HG03460 (cell line): ENCODE results near the gene TMEM161B.
A peak's percentile ranks its signal among the peaks of the same experiment; 100 is the strongest.
"Not testable (repeated sequence)": the region's sequence is repeated elsewhere in the genome, so short reads cannot be mapped to it uniquely, and the experiment has no call there.

Experiments used
- ATAC-seq: cut with Tn5 transposase; IDR thresholded peaks from one replicate; pipeline ENCODE4 v1.9.1; 2021; ENCODE audit not compliant: unreplicated experiment

TMEM161B gene

DNA sequence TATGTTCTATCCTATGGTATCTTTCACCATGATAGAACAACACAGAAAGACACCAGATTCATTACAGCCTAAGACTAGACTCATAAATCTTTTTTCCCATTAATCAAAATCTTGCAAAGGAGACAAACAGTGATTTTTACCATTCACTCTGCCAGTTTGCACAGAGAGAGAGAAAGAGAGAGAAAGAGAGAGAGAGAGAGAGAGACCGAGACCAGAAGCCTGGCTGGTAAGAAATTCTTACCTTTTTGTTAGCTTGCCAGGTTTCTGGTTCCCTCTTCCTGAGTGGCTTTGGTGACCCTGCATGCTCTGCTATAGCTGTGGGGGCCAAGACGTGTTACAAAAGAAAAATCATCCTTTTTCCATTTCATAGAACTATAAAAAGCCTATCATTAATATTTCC, 18.6 kb downstream of the TMEM161B start:
- ATAC-seq: no peak

DNA sequence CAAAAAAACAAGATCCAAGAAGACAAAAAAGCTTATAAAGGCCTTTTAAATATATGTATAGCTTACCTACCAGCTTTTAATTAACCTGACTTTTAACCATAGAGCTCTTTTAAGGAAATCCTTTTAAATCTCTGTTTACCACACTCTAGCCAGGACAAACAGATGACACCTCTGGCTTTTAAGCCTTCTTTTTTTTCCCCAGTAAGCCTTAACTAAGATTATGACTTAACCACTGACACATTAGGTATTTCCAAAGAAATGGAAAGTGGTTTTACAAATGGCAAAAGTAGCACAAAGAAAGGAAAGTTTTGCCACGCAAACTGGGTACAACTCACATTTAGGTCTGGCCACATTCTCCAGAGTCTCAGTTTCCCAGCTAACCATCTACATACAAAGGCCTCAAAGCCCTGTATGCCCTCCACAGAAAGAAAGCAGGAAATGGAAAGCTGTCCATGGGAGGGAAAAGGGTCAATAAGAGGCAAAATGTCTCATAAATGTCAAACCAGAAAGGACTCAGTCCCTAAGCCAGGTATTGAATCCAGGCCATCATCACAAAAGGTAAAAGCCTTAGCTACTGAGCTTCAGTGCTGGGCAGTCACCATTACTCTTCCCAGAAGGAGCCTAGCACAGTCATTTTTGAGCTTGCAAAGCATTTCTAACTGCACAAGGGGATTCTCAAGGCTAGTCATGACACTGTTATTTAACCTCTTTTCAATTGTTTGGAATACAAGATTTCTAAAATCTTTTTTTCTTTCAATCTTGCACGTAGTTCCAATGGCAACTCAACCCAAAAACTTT, 19.7 kb downstream of the TMEM161B start:
- no peak for ATAC-seq

DNA sequence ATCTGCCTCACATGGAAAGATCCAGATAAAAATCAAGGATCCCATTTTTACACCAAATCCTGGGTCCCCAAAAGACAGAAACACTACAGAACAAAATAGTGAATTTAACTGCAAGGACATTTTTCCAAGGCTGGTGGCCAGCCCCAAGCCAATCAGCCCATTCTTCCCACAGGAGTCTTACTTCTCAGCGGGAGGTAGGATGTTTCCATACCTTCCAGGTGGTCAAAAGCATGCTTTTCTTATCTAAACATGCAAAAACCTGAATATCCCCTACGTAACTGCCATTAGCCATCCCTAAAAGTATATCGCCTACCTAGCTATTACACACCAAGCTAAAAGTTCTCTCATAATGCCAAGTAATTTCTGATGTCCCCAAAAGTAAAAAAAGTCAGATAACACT, 20.6 kb downstream of the TMEM161B start:
- no peak for ATAC-seq

DNA sequence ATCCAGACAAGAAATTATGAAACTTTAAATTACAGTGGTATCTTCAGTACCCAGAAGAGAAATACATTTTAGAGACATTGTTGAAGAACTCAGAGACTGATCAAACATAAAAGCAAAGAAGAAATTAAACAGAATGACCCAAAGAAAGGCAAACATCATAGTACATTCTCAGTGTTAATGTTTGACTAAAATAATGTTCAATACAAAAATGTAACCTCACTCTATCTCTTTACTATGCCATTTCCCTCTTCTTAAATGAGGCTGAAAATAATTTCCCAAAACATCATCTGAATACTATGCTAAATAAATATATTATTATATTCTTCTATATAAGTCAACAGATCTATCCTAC, 22.8 kb downstream of the TMEM161B start:
- ATAC-seq: no peak

DNA sequence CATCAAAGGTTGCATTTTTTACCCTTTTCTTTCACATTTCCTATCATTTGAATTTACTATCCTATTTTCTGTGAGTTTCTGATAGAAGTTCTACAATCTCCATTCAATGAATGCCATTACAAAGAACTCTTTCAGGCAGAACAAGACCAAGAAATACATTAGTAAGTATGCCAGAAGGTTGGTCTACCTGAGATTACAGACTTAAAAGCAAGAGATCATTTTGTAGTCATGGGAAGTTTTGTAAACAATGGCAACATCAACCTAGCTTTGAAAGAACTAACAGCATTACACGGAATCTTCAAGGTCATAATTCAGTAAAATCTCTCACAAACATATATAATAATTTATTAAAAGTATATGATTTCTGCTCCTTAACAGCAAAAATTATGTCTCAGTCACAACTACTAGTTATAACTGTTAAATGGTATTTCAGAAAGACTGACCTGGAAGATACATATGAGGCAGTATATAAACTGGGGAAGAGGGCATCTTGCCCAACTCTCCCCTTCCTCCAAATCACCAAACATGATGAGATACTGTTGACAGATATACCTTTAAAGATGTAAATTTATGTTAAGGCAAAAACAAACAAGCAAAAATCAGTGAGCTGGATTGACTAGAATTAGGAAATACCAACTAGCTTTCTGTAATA, 23.3 kb downstream of the TMEM161B start:
- ATAC-seq: no peak

DNA sequence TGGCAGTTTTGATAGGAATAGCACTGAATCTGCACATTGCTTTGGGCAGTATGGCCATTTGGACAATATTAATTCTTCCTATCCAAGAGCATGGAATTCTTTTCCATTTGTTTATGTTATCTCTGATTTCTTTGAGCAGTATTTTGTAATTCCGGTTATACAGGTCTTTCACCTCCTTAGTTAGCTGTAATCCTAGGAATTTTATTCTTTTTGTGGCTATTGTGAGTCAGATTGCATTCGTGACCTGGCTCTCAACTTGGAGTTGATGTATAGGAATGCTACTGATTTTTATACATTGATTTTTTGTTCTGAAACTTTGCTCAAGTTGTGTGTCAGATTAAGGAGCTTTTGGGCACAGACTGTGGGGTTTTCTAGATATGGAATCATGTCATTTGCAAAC, 24.0 kb downstream of the TMEM161B start:
- ATAC-seq: no peak

DNA sequence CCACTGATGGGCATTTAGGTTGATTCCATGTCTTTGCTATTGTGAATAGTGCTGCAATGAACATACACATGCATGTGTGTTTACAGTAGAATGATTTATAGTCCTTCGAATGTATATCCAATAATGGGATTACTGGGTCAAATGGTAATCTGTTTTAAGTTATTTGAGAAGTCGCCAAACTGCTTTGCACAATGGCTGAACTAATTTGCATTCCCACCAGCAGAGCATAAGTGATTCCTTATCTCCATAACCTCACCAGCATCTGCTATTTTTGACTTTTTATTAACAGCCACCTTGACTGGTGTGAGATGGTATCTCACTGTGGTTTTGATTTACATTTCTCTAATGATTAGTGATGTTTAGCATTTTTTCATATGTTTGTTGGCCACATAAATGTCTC, 25.2 kb downstream of the TMEM161B start:
- not testable (repeated sequence) for ATAC-seq

DNA sequence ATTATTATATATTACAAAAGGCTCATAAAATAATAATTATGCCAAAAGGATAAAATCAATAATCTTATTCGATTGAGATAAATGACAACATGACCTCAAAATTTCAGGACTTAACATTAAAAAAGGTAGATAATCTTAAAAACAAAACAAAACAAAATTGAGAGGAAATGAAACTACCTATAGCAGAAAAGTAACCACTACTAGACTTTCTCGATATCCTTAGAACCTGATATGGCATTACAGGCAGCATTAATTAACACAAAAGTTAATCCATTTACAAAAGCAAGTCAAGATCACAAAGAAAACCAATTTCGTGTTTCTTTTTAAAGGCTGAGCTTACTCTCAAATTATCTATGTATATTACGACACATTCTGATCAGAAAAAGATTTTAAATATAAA, 29.9 kb downstream of the TMEM161B start:
- no peak for ATAC-seq

DNA sequence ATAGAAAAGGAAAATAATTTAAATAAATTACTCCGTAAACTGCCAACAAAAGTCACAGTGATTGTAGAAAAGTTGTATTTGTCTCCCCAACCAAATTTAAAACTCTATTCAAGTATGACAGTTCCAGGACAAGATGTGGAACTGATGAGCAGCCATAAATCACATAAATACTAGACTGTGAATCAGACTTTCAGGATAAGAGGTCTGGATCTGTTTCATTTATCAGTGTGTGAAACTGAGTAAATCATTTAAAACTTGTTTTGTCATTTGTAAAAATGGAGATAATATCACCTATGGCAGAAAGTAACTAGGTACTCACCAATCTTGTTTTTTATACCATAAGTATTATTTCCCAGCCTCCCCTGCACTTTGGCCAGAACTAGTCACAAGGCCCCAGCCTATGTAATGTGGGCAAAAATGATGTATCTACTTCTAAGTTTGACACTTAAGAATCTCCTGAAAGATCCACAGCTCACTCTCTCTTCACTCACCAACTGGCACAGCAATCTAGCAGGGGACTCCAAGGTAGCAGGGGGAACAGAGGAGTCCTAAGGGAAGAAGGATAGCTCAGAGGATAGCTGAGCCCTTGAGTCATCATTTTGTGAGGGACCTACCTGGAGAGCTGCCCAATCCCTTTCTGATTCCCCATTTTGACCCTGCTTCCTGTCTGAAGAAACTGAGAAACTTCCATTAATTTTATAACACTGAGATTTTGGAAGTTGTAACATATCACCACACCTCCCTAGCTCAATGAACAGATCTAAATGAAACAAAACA, 31.6 kb downstream of the TMEM161B start:
- no peak for ATAC-seq

DNA sequence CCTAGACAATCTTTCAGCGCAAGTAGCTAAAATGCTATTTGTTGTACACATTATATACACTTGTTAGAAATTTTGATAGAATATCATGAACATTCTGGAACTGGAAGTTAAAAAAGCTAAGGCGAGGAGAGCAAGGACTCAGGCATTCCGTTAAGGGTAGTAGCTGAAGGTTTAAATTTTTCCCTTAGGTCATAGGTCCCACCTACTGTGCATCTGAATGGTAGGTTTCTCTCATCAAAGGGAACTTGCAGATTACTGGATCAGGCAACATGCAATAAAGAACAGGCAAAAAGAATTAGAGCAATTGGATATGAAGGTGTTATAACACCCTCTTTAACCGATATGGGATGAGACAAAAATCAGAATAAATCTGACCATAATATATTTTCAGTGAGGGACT, 32.8 kb downstream of the TMEM161B start:
- ATAC-seq: no peak

DNA sequence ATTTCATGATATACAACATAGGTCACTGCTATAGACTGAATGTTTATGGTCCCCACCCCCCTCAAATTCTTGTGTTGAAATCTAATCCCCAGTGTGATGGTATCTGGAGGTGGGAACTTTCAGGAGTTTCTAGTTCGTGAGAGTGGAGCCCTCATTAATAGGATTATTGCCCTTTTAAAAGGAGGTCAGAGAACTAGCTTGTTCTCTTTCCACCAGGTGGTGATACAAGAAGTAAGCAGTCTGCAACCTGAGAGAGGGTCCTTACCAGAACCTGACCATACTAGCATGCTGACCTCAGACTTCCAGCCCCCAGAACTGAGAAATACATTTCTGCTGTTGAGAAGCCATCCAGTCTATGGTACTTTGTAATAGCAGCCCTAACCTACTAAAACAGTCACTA, 33.3 kb downstream of the TMEM161B start:
- ATAC-seq: no peak

DNA sequence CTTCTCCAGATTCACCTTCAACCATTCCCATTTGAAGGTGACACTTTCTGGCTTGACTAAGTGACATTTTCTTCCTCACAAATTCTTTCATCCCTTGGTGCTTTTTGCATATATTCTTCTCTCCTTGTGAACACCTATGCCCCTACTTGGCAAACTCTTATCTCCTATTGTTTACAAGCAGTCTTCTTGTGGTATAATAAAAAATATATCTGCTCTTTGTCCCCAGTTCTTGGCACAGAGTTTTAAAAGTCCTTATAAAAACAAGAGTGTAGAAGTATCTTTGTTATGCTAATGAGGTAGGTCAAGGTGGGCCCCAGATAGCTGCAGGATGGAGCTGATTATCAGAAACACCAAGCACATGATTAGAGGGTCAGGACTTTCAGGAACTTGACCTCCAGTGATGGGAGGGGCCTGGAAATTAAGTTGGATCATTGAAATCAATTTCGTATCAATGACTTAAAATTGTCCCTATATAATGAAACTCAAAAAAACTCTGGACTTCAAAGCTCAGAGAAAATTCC, 38.0 kb downstream of the TMEM161B start:
- no peak for ATAC-seq

DNA sequence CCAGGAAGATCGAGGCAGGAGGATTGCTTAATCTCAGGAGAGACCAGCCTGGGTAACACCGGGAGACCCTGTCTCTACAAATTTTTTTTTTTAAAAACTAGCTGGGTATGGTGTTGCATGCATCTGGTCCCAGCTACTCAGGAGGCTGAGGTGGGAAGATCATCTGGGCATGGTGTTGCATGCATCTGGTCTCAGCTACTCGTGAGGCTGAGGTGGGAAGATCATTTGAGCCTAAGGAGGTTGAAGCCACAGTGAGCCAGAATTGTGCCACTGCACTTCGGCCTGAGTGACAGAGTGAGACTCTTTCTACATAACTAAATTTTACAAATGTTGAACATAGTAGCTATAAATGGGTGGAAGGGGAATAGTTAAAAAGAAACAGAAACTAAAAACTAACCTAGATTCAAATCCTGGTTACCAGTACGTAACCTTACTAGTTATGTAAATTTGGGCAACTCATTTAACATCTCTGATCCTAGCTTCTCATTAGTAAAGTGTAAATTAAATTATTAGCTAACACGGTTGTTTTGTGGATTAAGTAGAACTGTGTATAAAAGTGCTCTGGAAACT, 41.7 kb downstream of the TMEM161B start:
- peak; percentile 86 for ATAC-seq

DNA sequence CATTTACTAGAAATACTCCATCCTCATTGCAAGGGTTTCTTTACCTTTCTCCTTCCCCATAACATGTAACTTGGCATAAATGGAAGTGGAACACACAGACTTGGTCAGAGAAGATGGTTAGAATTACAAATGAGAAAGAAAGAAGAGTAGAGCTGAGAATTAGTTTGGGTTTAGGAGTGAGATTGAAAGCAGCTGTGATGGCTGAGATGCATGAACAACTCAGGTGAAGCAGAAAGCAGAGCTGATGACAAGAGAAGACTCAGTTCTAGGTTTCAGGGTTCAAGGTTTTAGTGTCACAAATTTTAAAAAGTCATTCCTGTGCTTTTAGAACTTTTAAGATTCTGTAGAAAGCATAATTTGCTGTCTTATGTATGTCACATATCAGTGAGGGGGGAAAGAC, 54.0 kb downstream of the TMEM161B start:
- no peak for ATAC-seq

DNA sequence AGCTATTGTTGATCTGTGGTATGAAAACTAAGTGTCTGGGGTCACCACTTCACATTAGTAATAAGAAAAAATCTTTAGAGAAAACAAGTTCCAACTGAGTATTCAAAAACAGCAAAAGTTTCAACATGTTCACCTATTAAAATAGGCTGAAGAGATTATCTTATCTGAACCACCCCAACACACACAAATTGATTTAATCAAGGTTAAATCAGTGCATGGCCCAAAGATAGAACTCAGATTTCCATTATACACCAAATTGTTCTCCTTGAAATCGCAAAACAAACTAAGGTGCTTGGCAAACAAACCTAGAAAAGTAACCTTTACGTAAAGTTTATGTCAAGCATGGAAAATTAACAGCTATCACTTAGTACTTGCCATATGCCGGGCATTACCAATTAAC, 61.1 kb downstream of the TMEM161B start:
- ATAC-seq: no peak

DNA sequence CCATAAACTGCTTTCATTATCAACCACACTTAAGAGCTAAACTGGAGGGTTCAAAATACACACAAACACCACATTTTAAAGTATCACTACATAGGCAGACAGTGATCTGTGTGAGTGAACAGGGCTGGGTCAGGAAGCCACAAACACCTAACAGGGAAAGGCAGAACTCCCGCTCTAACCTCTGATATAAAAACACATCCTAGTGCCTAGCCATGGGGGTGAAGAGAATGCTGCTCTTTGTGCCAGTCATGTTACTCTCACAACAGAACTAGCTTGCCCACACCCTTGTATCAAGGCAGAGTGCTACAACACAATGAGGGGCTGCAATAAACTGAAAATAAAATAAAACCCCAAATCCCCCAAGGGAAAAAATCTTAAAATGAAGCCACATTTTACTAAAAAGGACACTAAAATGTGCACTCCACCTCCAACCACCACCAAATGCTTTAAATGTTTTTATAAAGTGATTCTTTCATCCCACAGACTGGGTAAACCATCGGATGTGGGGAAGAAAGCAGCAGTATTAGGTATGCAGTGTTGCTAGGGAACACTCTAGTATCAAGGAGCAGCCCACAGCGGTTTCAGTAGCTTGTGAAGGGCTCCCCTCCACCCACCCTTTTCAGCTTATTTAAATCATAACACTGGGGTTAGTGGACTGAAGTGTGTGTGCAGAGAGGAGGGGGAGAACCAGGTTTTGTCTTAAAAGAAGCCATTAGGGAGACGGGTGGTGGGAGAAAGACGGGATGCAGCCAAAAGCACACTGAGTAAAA, 64.5 kb downstream of the TMEM161B start:
- ATAC-seq: no peak

DNA sequence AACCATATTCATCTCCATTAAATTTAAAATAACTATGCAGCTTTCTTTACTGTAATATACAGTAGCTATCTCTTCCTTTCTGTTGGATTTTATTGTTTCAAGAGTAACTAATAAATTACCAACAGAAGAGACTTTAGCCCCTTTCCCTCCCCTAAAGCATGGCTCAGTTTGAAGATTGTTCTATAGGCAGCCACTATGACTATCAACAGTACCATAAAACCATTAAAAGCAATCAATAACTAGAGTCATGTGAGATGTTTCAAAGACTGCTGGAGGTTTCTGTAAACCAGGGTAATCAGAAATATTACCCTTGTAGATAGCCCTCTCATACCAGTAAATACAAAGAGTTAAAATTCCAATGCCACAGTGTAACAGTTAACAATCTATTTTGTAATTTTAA, 73.0 kb downstream of the TMEM161B start:
- no peak for ATAC-seq

DNA sequence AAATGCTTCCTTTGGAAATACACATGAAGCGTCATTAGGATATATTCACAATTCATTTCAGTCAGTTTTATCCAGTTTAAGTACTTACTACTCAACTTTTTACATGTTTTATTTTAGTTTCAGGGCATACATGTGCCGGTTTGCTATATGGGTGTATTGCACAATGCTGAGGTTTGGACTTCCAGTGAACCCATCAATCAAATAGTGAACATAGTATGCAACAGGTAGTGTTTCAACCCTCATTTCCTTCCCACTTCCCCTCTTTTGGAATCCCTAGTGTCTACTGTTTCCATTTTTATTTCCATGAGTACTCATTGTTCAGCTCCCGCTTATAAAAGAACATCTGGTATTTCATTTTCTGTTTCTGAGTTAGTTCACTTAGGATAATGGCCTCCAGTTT, 74.7 kb downstream of the TMEM161B start:
- ATAC-seq: no peak

DNA sequence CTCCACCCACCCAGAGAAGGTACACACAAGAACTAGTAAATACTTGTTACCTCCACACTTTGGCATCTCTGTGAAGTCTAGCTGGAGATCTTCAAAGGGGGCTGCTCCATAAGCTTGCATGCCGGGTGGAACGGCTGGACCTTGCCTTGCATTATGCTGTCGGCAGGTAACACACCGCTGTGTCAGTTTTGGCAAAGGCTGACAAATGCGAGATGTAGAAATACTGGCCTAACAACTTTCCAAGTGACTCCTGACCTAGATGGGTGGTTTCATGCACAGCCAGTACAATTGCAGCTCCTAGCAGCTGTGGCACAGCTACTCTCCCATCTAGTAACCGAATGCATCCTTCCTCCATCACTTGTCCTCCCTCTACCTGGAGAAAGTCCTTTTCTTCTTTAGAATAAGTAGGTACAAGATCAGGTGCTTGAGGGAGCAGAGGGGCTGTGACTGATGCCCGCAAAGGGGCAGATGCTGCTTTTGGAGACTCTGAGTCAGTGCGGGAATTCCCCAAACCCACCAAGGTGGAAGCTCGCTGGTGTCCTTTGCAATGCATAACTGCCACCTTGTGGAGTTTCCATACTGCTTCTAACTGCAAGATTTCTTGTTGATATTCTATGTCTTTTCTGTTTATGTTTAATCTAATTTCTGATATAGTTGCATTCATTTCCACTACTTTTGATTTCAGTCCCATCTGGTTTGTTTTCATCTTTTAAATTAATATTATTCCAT, 78.4 kb downstream of the TMEM161B start:
- no peak for ATAC-seq

DNA sequence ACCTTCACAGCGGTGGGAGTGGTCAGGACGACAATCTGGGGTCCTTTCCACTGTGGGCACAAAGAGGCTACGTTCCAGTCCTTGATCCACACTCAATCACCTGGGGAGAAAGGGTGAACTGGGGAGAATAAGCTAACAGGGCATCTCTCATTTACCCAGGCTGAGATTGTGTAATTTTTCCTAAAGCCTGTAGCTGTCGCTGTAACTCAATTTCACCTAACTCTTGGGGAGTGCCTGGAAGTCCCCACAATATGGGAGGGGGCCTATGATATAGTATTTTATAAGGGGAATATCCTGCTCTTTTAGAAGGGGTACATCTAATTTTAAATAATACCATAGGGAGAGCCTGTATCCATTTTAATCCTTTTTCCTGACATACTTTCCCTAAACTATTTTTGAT, 79.2 kb downstream of the TMEM161B start:
- not testable (repeated sequence) for ATAC-seq
